Tibial artery (tissue), 4 donors: ENCODE measurements around the gene FSTL4.

Experiments
- DNase-seq, 2 donors: peaks; one replicate each; pipeline ENCODE4 v3.0.0-alpha.2; 2019
- H3K27ac ChIP-seq, 2 donors: fragments of 200-600 bp; sonication (generic) in 1 of 2; 1 replicate in 1 of 2; 2 replicates in 1 of 2; pipeline ENCODE4 v1.5.1; 2018 to 2019; ENCODE audit warnings: mild to moderate bottlenecking in 1 of 2
- H3K27me3 ChIP-seq, 2 donors: fragments of 200-600 bp; sonication (generic) in 1 of 2; one replicate each; pipeline versions ENCODE4 v1.5.1 to v1.6.0; 2016 to 2019
- H3K36me3 ChIP-seq, 3 donors: fragments of 200-600 bp; sonication (generic) in 2 of 3; one replicate each; pipeline ENCODE4 v1.5.1; 2016 to 2019; ENCODE audit warnings: mild to moderate bottlenecking in 2 of 3
- H3K4me1 ChIP-seq, 4 donors: fragments of 200-600 bp; sonication (generic) in 2 of 4; 1 replicate in 3 of 4; 2 replicates in 1 of 4; pipeline ENCODE4 v1.5.1; 2016 to 2019
- H3K4me3 ChIP-seq, 2 donors: fragments of 200-600 bp; sonication (generic) in 1 of 2; 1 replicate in 1 of 2; 2 replicates in 1 of 2; pipeline ENCODE4 v1.5.1; 2018 to 2019; ENCODE audit warnings: mild to moderate bottlenecking in 2 of 2
- H3K9me3 ChIP-seq, 3 donors: fragments of 200-600 bp; sonication (generic) in 1 of 3; one replicate each; pipeline ENCODE4 v1.5.1; 2016 to 2019
- CTCF ChIP-seq, 2 experiments: fragments of 200-600 bp in 1 of 2; fragments of 450-650 bp in 1 of 2; IDR thresholded peaks; one replicate each; pipeline ENCODE4 v1.5.1; 2017 to 2019; ENCODE audit warnings: antibody characterized with exemption in 2 of 2, mild to moderate bottlenecking in 1 of 2, moderate library complexity in 1 of 2
- intact Hi-C: fragments of 100-400 bp; cut with DNase I; formaldehyde crosslinking; loops from one replicate; pipeline ENCODE4 v1.15.0; 2023; ENCODE audit warnings: low total_unique reads

FSTL4 gene

DNA sequence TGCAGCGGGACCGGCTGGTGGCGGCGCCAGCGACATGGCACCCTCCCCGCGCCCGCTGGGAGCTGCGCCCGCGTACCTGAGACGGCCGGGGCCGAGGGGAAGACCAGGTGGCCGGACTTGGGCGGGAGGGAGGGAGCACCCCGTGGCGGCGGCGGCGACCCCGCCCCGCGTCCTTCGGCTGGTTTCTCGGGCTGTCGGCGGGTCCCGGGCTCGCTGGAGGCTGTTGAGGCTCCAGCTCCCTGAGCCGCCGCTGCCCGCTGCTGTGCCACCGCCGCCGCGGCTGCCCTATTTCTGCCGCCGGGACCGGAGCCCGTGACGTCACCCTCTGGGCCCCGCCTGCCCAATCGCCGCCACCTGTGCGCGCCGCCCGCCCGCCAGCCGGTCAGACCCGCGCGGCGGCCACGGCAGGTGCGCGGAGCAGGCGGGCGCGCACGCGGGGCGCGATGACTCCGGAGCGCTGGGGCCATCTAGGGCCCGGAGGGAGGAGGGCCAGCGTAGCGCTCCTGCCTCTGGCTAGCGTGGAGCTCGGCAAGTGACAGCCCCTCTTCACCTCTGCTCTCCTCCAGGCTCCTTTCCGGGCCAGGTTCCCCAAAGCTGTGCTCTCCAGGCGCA lies at the start of gene FSTL4:
Gene FSTL4 (minus strand): TSS at position 293 of the 612 bp plus-strand sequence.
- H3K9me3 ChIP-seq = no peaks in the 10 kb centered on the region
- no peak for DNase-seq
- peaks cover 4 to 25% (median 20%) of the 10 kb centered on the region in 4 donors for H3K4me1 ChIP-seq
- no peak for TF ChIP-seq CTCF (IDR thresholded peaks at IDR 0.05)
- peak within 1 kb of the TSS; percentile 32 to 43 for H3K4me3 ChIP-seq
- H3K27me3 ChIP-seq = peaks cover 3 to 75% of the 10 kb centered on the region in 2 donors
- no peak within 1 kb of the TSS for H3K27ac ChIP-seq
- no peaks in the 10 kb centered on the region for H3K36me3 ChIP-seq
- intact Hi-C loops = no loop called here

- Histone ChIP-seq H3K27me3 (no peaks in the 10 kb centered on the region), H3K4me1 (no peaks in the 10 kb centered on the region), H3K4me3 (no peak overlapping the region), H3K27ac (no peak overlapping the region), H3K9me3 (no peaks in the 10 kb centered on the region), H3K36me3 (no peaks in the 10 kb centered on the region)
- DNase-seq = no peak
- TF ChIP-seq CTCF (IDR thresholded peaks at IDR 0.05) = no peak
- intact Hi-C loops = no loop called here
These were observed 49.0 kb upstream of the FSTL4 start for GRCh38 chr5:133661389-133661788.

DNA sequence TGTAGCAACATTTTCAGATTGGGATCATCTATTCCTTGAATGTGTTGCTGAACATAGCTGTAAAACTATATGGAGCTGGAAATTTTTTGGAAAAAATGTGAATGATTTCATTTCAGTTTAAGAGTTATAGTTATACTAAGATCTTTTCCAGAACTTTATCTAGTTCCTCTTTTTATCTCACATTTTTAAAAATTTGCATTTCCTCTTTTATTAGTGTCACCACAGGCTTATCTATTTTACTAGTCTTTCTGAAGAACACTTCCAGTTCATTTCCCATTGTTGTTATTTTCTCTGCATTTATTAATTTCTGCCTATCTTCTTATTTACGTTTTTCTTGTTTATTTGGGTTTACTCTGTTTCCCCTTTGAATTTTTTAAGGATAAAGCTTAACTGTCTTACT lies 46.0 kb upstream of the FSTL4 start:
- intact Hi-C loops = no loop called here

DNA sequence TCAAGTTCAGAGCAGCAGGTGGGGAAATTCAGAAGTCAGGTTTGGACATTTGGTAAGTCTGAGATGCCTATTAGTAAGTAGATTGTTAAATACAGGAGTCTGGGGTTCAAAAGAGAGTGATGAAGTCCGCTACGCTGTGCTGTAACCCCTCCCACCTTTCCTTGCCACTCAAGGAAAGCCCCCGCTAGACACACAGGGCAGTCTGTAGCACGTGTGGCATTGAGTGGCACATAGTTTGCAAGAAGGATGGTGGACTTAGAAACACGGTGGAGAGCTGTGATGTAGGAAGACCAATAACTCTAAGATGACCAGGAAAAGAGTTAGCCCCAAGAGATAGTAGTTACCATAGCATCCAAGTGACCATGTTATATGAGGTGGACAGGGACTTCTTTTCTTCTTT lies 44.7 kb upstream of the FSTL4 start:
- no peak for DNase-seq
- H3K9me3 ChIP-seq = no peaks in the 10 kb centered on the region
- H3K36me3 ChIP-seq = no peaks in the 10 kb centered on the region
- intact Hi-C loops = no loop called here
- H3K27me3 ChIP-seq = peaks cover 0 to 12% of the 10 kb centered on the region in 2 donors
- no peak overlapping the region for H3K4me3 ChIP-seq
- H3K27ac ChIP-seq = no peak overlapping the region
- no peak for TF ChIP-seq CTCF (IDR thresholded peaks at IDR 0.05)
- no peaks in the 10 kb centered on the region for H3K4me1 ChIP-seq

More for the DNA sequence above, 46.0 kb upstream of the FSTL4 start:
- H3K27ac ChIP-seq = no peak overlapping the region
- H3K36me3 ChIP-seq = no peaks in the 10 kb centered on the region
- no peak for TF ChIP-seq CTCF (IDR thresholded peaks at IDR 0.05)
- peaks cover 0 to 8% of the 10 kb centered on the region in 2 donors for H3K27me3 ChIP-seq
- H3K9me3 ChIP-seq = no peaks in the 10 kb centered on the region
- no peaks in the 10 kb centered on the region for H3K4me1 ChIP-seq
- H3K4me3 ChIP-seq = no peak overlapping the region
- no peak for DNase-seq

DNA sequence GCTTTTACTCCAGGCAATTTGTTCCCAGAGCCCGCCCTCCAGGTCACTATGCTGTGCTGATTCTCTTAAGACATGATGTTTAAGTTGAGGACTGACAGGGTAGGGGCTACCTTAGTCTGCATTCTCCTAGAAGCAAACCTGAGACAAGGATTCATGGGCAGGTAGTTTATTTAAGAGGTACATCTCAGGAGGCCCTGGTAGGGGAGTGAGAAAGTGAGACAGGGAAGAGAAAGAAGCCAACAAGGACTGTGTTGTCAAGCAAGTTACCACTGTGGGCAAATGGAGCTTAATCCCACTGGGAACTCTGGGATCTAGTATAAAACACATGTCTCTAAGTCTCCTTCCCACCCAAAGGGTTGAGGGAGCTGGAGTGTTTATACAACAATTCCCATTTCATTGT lies 43.6 kb upstream of the FSTL4 start:
- DNase-seq = no peak
- no peaks in the 10 kb centered on the region for H3K9me3 ChIP-seq
- H3K27ac ChIP-seq = no peak overlapping the region
- no peak for TF ChIP-seq CTCF (IDR thresholded peaks at IDR 0.05)
- intact Hi-C loops = no loop called here
- no peaks in the 10 kb centered on the region for H3K36me3 ChIP-seq
- peaks cover 0 to 12% of the 10 kb centered on the region in 2 donors for H3K27me3 ChIP-seq
- no peaks in the 10 kb centered on the region for H3K4me1 ChIP-seq
- H3K4me3 ChIP-seq = no peak overlapping the region

DNA sequence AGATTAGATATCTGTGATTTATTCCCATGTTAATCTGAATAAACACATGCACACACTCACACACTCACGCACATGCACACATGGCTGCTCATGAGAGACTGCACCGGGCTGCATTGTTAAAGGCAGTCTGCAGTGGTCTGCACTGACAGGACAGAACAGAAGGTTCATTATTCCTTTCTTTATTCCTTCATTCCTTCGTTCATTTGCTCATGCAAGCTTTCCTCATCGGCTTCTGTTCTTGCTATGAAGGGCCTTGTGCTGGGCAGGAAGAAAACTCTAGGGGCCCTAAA lies 41.4 kb upstream of the FSTL4 start:
- no peak for DNase-seq

More for the DNA sequence above, 41.4 kb upstream of the FSTL4 start:
- no peaks in the 10 kb centered on the region for H3K36me3 ChIP-seq
- no peaks in the 10 kb centered on the region for H3K9me3 ChIP-seq
- TF ChIP-seq CTCF (IDR thresholded peaks at IDR 0.05) = no peak
- H3K27me3 ChIP-seq = peaks cover 0 to 13% of the 10 kb centered on the region in 2 donors
- intact Hi-C loops = no loop called here
- no peak overlapping the region for H3K27ac ChIP-seq
- no peak overlapping the region for H3K4me3 ChIP-seq
- H3K4me1 ChIP-seq = no peaks in the 10 kb centered on the region
